HepG2 (cell line): Measurements from ENCODE around the gene ACOT13. TPM values are rescaled to one million over a fixed set of nuclear protein-coding genes. Genes with fewer than 3 reads are reported as not detected.
A peak's percentile ranks its signal among the peaks of the same experiment; 100 is the strongest.

ENCODE experiments used
- JUN ChIP-seq: sonication (generic); formaldehyde crosslinking; IDR thresholded peaks from 2 replicates; pipeline ENCODE4 v1.4.0; 2020; ENCODE audit warnings: mild to moderate bottlenecking, missing genetic modification reagents
- MTF1 ChIP-seq: sonication (generic); formaldehyde crosslinking; IDR thresholded peaks from 2 replicates; pipeline ENCODE4 v1.5.0; 2020; ENCODE audit warnings: missing genetic modification reagents
- SIX1 ChIP-seq: sonication (generic); formaldehyde crosslinking; IDR thresholded peaks from 2 replicates; pipeline ENCODE4 v1.4.0; 2020; ENCODE audit warnings: missing genetic modification reagents, borderline replicate concordance
- SNAPC4 ChIP-seq: sonication (generic); formaldehyde crosslinking; IDR thresholded peaks from 2 replicates; pipeline ENCODE4 v1.4.0; 2020; ENCODE audit warnings: mild to moderate bottlenecking, missing genetic modification reagents
- SRSF1 ChIP-seq: fragments of 200-400 bp; formaldehyde crosslinking; optimal IDR thresholded peaks from 2 replicates; pipeline ENCODE3; 2017; ENCODE audit warnings: mild to moderate bottlenecking, low read depth, low read length, moderate library complexity
- ZBTB1 ChIP-seq: sonication (generic); formaldehyde crosslinking; IDR thresholded peaks from 2 replicates; pipeline ENCODE4 v1.4.0; 2020; ENCODE audit warnings: missing genetic modification reagents, borderline replicate concordance
- ZBTB7B ChIP-seq: sonication (generic); formaldehyde crosslinking; IDR thresholded peaks from 2 replicates; pipeline ENCODE4 v1.4.0; 2020; ENCODE audit warnings: missing genetic modification reagents
- ZBTB8A ChIP-seq: sonication (generic); formaldehyde crosslinking; IDR thresholded peaks from 2 replicates; pipeline ENCODE4 v1.4.0; 2020; ENCODE audit warnings: mild to moderate bottlenecking, low read depth, missing genetic modification reagents, borderline replicate concordance
- ZNF441 ChIP-seq: sonication (generic); formaldehyde crosslinking; IDR thresholded peaks from 2 replicates; pipeline ENCODE4 v1.7.0; 2021; ENCODE audit warnings: missing genetic modification reagents, borderline replicate concordance
- ZNF652 ChIP-seq: IDR thresholded peaks from 2 replicates; pipeline ENCODE4 v1.6.1; 2016; ENCODE audit warnings: low read depth, borderline replicate concordance
- polyA plus RNA-seq, 8 experiments: library from polyadenylated mRNA; depleted of rRNA in 3 of 8; stranded (reverse) in 7 of 8; unstranded in 1 of 8; fragments of >200 nt; fragmentation: Illumina TruSeq in 4 of 8; extraction: Trizol in 4 of 8; gene quantifications; 2 replicates each; pipeline versions ENCODE4 v1.2.1 to v1.2.3, GENCODE V29; 2011 to 2016; ENCODE audit warnings: low read depth in 4 of 8, missing spikeins in 1 of 8, mixed read lengths in 1 of 8; ENCODE audit not compliant: insufficient read depth in 1 of 8
- total RNA-seq, 5 experiments: library from RNA; depleted of rRNA; stranded (reverse); fragments of >200 nt; fragmentation: Illumina TruSeq; extraction: Trizol; gene quantifications; 2 replicates each; pipeline ENCODE4 v1.2.3, GENCODE V29; 2016; ENCODE audit warnings: low read depth in 1 of 5
- TF ChIP-seq, protein P1 (sequence below): sonication (generic); formaldehyde crosslinking; IDR thresholded peaks from one replicate; pipeline ENCODE4 v1.5.1; 2020; ENCODE audit warnings: mild to moderate bottlenecking, missing genetic modification reagents; ENCODE audit errors: not compliant biosample characterization
- TF ChIP-seq, protein P2 (sequence below): sonication (generic); formaldehyde crosslinking; IDR thresholded peaks from 2 replicates; pipeline ENCODE4 v1.9.0; 2021; ENCODE audit warnings: missing genetic modification reagents, mild to moderate bottlenecking, borderline replicate concordance

ACOT13 gene
- total and polyA plus RNA-seq, 2 of the 13 experiments (the other 11 are each of a cell fraction or from before 2014, with no cell fraction given), result 31.5 to 45.1 TPM

- TF ChIP-seq, protein P1, sequence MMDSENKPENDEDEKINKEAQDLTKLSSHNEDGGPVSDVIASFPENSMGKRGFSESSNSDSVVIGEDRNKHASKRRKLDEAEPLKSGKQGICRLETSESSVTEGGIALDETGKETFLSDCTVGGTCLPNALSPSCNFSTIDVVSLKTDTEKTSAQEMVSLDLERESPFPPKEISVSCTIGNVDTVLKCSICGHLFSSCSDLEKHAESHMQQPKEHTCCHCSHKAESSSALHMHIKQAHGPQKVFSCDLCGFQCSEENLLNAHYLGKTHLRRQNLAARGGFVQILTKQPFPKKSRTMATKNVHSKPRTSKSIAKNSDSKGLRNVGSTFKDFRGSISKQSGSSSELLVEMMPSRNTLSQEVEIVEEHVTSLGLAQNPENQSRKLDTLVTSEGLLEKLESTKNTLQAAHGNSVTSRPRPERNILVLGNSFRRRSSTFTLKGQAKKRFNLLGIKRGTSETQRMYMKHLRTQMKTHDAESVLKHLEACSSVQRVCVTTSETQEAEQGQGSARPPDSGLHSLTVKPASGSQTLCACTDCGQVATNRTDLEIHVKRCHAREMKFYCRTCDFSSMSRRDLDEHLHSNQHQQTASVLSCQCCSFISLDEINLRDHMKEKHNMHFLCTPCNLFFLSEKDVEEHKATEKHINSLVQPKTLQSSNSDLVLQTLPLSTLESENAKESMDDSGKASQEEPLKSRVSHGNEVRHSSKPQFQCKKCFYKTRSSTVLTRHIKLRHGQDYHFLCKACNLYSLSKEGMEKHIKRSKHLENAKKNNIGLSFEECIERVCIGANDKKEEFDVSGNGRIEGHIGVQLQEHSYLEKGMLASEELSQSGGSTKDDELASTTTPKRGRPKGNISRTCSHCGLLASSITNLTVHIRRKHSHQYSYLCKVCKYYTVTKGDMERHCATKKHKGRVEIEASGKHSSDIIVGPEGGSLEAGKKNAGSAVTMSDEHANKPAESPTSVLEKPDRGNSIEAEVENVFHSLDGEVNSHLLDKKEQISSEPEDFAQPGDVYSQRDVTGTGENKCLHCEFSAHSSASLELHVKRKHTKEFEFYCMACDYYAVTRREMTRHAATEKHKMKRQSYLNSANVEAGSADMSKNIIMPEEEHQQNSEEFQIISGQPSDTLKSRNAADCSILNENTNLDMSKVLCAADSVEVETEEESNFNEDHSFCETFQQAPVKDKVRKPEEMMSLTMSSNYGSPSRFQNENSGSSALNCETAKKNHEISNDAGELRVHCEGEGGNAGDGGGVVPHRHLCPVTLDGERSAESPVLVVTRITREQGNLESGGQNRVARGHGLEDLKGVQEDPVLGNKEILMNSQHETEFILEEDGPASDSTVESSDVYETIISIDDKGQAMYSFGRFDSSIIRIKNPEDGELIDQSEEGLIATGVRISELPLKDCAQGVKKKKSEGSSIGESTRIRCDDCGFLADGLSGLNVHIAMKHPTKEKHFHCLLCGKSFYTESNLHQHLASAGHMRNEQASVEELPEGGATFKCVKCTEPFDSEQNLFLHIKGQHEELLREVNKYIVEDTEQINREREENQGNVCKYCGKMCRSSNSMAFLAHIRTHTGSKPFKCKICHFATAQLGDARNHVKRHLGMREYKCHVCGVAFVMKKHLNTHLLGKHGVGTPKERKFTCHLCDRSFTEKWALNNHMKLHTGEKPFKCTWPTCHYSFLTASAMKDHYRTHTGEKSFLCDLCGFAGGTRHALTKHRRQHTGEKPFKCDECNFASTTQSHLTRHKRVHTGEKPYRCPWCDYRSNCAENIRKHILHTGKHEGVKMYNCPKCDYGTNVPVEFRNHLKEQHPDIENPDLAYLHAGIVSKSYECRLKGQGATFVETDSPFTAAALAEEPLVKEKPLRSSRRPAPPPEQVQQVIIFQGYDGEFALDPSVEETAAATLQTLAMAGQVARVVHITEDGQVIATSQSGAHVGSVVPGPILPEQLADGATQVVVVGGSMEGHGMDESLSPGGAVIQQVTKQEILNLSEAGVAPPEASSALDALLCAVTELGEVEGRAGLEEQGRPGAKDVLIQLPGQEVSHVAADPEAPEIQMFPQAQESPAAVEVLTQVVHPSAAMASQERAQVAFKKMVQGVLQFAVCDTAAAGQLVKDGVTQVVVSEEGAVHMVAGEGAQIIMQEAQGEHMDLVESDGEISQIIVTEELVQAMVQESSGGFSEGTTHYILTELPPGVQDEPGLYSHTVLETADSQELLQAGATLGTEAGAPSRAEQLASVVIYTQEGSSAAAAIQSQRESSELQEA, result peak; percentile 42
- TF ChIP-seq JUN (CRISPR knock-in tag), result no peak
- peak; percentile 74; the same call in 1 of the 2 replicates for TF ChIP-seq SNAPC4 (CRISPR knock-in tag)
- peak; percentile 71; the same call in 1 of the 2 replicates for TF ChIP-seq ZBTB7B
- TF ChIP-seq ZBTB1 (CRISPR knock-in tag), result no peak
- TF ChIP-seq SIX1 (CRISPR knock-in tag), result no peak
- no peak for TF ChIP-seq ZBTB8A (CRISPR knock-in tag)
- TF ChIP-seq ZNF652 (CRISPR knock-in tag), result peak; percentile 54
- TF ChIP-seq SRSF1, result peak; percentile 59
- peak; percentile 87 for TF ChIP-seq ZNF441 (CRISPR knock-in tag)
- TF ChIP-seq, protein P2, sequence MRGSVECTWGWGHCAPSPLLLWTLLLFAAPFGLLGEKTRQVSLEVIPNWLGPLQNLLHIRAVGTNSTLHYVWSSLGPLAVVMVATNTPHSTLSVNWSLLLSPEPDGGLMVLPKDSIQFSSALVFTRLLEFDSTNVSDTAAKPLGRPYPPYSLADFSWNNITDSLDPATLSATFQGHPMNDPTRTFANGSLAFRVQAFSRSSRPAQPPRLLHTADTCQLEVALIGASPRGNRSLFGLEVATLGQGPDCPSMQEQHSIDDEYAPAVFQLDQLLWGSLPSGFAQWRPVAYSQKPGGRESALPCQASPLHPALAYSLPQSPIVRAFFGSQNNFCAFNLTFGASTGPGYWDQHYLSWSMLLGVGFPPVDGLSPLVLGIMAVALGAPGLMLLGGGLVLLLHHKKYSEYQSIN, result no peak
- no peak for TF ChIP-seq MTF1 (CRISPR knock-in tag)
These were observed 54.8 kb downstream of the ACOT13 start (continued) for GRCh38 chr6:24721461-24722215.
